Muscle of back (tissue), 11 donors: ENCODE data around the gene S100A7. TPM values are rescaled to one million over a fixed set of nuclear protein-coding genes. Genes with fewer than 3 reads are reported as not detected.
A peak's percentile ranks its signal among the peaks of the same experiment; 100 is the strongest.
"Not testable (repeated sequence)": the region's sequence is repeated elsewhere in the genome, so short reads cannot be mapped to it uniquely, and the experiment has no call there.

Experiments
- DNase-seq, 3 donors: peaks; one replicate each; pipeline versions ENCODE4 v3.0.0 to v3.0.0-alpha.2; 2013
- polyA plus RNA-seq, 10 donors: library from polyadenylated mRNA; unstranded; fragments of 120-200 nt; gene quantifications; one replicate each; pipeline ENCODE4 v1.2.1, GENCODE V29; 2013; ENCODE audit not compliant: insufficient read length in 10 of 10

S100A7 gene
- polyA plus RNA-seq, 10 donors = not detected

- no peak for DNase-seq
Measured at GRCh38 chr1:153476491-153477093, 16.1 kb upstream of the S100A7 start.

DNA sequence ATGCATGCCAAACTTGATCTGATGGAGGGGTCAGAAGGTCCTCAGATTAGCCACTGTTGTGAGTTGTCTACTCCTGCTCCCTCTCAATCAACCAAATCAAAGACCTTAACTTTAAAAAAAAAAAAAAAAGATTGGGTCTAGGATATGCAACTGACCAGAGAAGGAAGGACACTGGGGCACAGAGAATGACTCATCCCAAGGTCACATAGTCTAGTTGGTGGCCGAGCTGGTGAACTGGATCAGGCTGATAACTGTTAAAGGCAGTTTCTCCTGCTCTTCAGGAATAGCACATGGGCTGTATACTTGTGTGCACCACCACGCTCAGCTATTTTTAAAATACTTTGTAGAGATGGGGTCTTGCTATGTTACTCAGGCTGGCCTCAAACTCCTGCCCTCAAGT lies 14.8 kb upstream of the S100A7 start:
- DNase-seq = no peak

GRCh38 chr1:153474347-153474746 lies 13.9 kb upstream of the S100A7 start:
- DNase-seq = no peak

- no peak for DNase-seq
Measured at GRCh38 chr1:153470707-153471106, 10.3 kb upstream of the S100A7 start.

DNA sequence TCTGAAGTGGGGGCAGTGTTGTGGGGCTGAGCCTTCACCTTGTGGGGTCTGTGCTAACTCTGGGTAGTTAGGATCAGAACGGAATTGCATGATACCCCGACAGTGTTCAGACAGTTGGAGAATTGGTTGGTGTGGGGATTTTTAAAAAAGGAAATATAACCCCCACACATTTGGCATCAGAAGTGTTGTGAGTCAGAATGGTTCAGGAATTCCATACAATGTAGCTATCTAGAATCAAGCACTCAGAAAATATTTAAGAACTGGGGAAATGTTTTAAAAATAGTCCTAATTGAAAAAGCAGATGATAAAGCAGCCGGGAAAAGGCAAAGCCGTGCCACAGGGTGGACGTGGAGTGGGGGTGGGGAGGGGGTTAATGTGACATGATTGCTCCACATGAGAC lies 6.5 kb upstream of the S100A7 start:
- DNase-seq = no peak

- DNase-seq = peak in 2 of 3 donors; percentile 52 to 57
Measured at GRCh38 chr1:153465811-153466636, 5.6 kb upstream of the S100A7 start.

- not testable (repeated sequence) for DNase-seq
Measured at GRCh38 chr1:153462741-153463140, 2.3 kb upstream of the S100A7 start.

GRCh38 chr1:153459655-153460054 lies 796 bp downstream of the S100A7 start:
- no peak for DNase-seq

DNA sequence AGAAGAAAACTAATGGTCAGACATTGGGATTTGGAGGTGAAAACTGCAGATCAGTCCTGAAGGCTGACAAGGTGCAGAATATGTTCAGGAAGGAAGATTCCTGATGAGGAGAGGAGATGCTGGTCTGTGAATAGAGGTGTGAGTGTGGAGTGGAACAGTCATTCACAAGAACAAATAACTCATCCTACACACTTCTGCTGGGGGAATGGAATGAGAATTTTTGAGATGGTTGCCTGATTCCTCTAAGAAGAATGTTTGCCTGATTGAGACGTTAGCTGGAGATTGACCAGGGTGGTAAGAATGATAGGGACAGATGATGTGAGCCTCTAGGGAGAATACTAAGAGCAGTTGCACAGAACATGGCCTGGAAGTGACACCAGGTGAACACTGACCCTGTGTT lies 4.1 kb downstream of the S100A7 start:
- no peak for DNase-seq

DNA sequence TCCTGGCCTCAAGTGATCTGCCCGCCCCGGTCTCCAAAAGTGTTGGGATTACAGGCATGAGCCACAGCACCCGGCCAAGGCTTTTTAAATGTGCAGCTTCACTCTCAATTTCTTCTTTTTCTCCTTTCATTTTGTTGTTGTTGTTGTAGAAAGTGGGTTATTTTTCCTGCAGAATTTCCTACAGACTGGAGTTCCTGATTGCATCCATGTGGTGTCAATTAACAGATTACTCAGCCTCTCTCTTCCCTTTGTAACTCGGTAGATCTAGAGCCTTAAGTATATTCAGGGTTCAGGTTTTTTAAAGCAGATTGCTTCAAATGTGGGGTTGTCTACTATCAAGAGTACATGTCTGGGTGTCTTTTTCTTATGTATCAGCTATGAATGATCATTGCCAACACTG lies 11.6 kb downstream of the S100A7 start:
- DNase-seq = not testable (repeated sequence)

GRCh38 chr1:153447498-153448170 lies 12.8 kb downstream of the S100A7 start:
- DNase-seq = no peak

GRCh38 chr1:153444078-153444477 lies 16.4 kb downstream of the S100A7 start:
- DNase-seq = no peak

DNA sequence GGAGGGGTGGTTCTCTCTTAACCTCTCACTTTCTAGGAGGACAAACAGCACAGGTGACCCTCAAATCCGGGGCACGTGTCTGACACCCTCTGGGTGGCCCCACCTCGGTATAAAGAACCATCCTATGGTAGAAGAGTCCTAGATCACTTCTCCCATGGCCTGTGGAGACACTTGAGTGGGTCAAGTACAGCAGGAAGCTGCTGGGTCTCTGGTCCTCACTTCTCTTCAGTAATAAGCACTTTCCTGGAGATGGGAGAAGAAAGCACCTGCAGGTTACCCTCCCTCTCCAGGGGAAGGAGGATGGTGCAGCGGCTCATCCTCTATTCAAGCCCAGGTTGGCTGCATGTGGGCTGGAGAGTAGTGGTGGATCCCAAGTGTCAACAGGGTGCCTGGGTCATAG lies 17.0 kb downstream of the S100A7 start:
- DNase-seq = no peak

DNA sequence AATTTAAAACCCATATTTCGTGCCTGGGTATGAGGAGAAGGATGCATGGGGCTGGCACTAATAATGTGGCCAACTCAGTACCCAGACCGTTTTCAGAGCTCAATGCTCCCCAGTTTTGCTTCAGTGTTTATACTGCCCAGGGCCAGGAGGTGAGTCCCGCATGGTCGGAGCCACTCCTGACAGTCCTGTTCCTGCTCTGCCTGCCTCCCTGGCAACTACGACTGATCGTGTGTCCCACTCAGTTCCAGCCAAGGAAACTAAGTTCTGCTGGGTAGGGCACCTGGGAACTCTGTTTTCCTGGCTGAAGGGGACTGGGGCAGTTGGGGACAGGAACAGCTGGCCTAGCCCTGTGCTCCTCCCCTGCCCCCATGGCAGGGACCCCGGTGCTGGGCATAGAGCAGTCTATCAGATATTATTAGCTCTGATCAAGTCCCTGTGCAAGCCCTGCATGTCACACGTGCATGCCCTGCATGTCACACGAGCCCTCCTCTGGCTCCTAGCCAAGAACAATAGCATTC lies 19.2 kb downstream of the S100A7 start:
- DNase-seq = no peak

GRCh38 chr1:153439273-153439672 lies 21.2 kb downstream of the S100A7 start:
- DNase-seq = no peak

DNA sequence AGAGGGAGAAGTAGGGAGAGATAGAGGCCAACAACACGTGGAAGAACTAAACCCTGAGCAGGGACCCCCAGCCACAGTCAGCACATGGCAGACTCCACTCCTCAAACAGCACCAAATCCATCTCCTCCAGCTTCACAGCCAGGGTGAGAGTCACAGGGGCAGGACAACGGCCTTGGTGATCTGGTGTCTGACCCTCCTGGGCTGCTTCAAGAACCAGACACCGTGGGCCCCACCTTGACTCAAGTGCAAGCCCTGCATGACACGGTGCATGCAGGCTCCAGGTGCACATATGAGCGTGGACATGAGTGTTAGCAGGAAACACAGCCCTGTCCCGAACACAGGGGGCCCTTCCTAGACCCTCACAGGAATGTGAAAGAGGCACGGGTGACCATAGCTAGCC lies 21.9 kb downstream of the S100A7 start:
- no peak for DNase-seq

- no peak for DNase-seq
Measured at GRCh38 chr1:153437236-153437635, 23.2 kb downstream of the S100A7 start.

- DNase-seq = no peak
Measured at GRCh38 chr1:153434746-153435455, 25.6 kb downstream of the S100A7 start.

GRCh38 chr1:153432874-153433681 lies 27.4 kb downstream of the S100A7 start:
- DNase-seq = no peak

GRCh38 chr1:153431928-153432327 lies 28.5 kb downstream of the S100A7 start:
- DNase-seq = no peak

DNA sequence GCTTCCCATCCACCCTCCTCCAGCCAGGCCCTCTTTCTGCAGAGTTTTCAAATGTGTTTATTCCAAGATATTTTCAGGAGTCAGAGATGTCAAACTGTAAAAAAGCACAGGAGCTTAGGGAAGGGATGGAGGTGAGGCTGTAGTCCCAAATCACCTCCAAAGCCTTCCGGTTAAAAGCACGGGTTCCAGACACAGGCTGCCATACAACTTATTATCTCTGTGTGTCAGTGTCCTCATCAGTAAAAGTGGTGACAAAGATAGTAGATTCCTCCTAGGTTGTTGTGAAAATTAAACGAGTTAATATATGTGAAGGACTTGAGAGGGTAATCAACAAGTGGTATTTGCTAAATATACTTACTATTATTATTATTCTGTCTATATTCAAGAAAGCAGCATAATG lies 29.0 kb downstream of the S100A7 start:
- no peak for DNase-seq
